Mesendoderm (in vitro differentiated cells): ENCODE data around the gene WDTC1.

Source experiments
- DNase-seq: peaks from one replicate; pipeline ENCODE4 v3.0.0; 2013
- H2AK5ac ChIP-seq: 2 replicates; pipeline ENCODE4 v1.6.1; 2013; ENCODE audit warnings: low read length, inconsistent platforms
- H2BK120ac ChIP-seq: 2 replicates; pipeline ENCODE4 v1.6.1; 2013; ENCODE audit warnings: low read depth, mild to moderate bottlenecking, low read length, moderate library complexity, mixed read lengths
- H2BK15ac ChIP-seq: replicated peaks from 2 replicates; pipeline ENCODE4 v1.6.1; 2013; ENCODE audit warnings: low read depth, mild to moderate bottlenecking, moderate library complexity
- H2BK5ac ChIP-seq: 2 replicates; pipeline ENCODE4 v1.6.1; 2013; ENCODE audit warnings: low read length, inconsistent platforms
- H3K18ac ChIP-seq: 2 replicates; pipeline ENCODE4 v1.6.1; 2013; ENCODE audit warnings: mild to moderate bottlenecking, low read length, mixed read lengths
- H3K23ac ChIP-seq: one replicate; pipeline ENCODE4 v1.6.1; 2013; ENCODE audit warnings: low read length
- H3K27ac ChIP-seq: 2 replicates; pipeline ENCODE4 v1.5.1; 2013; ENCODE audit warnings: low read depth, mild to moderate bottlenecking, inconsistent platforms, low read length, moderate library complexity
- H3K27me3 ChIP-seq: 2 replicates; pipeline ENCODE4 v1.6.1; 2013; ENCODE audit warnings: low read length, control low read depth, mild to moderate bottlenecking, inconsistent platforms; ENCODE audit not compliant: insufficient read depth, poor library complexity
- H3K36me3 ChIP-seq: 2 replicates; pipeline ENCODE4 v1.6.1; 2013; ENCODE audit warnings: low read length, inconsistent platforms; ENCODE audit not compliant: control insufficient read depth, insufficient read depth
- H3K4ac ChIP-seq: one replicate; pipeline ENCODE4 v1.6.1; 2013; ENCODE audit warnings: low read depth, mild to moderate bottlenecking, low read length, moderate library complexity
- H3K4me1 ChIP-seq: 2 replicates; pipeline ENCODE4 v1.6.1; 2013; ENCODE audit warnings: low read depth, low read length, inconsistent platforms; ENCODE audit not compliant: control insufficient read depth
- H3K4me2 ChIP-seq: 2 replicates; pipeline ENCODE4 v1.6.1; 2013; ENCODE audit warnings: low read length
- H3K4me3 ChIP-seq: 2 replicates; pipeline ENCODE4 v1.5.1; 2013; ENCODE audit warnings: mild to moderate bottlenecking, low read length
- H3K56ac ChIP-seq: one replicate; pipeline ENCODE4 v1.6.1; 2013; ENCODE audit warnings: low read length
- H3K79me1 ChIP-seq: 2 replicates; pipeline ENCODE4 v1.6.1; 2013; ENCODE audit warnings: low read length, inconsistent platforms
- H3K79me2 ChIP-seq: 2 replicates; pipeline ENCODE4 v1.6.1; 2013; ENCODE audit warnings: mild to moderate bottlenecking, low read length; ENCODE audit not compliant: control insufficient read depth, insufficient read depth
- H3K9ac ChIP-seq: 2 replicates; pipeline ENCODE4 v1.6.1; 2013; ENCODE audit warnings: low read length, inconsistent platforms
- H4K5ac ChIP-seq: one replicate; pipeline ENCODE4 v1.6.1; 2013; ENCODE audit warnings: low read length
- H4K8ac ChIP-seq: one replicate; pipeline ENCODE4 v1.6.1; 2013; ENCODE audit warnings: low read depth, mild to moderate bottlenecking, control low read depth, low read length, moderate library complexity
- WGBS: extraction: QIAGEN DNeasy Blood & Tissue Kit; methylation state at CpG from one replicate; pipeline ENCODE4 v1.1.7; 2013; ENCODE audit warnings: low lambda C conversion rate, missing lambda C conversion rate; ENCODE audit not compliant: insufficient coverage; ENCODE audit errors: extremely low coverage; 5-methylcytosine and 5-hydroxymethylcytosine counted together

The WDTC1 gene

DNA sequence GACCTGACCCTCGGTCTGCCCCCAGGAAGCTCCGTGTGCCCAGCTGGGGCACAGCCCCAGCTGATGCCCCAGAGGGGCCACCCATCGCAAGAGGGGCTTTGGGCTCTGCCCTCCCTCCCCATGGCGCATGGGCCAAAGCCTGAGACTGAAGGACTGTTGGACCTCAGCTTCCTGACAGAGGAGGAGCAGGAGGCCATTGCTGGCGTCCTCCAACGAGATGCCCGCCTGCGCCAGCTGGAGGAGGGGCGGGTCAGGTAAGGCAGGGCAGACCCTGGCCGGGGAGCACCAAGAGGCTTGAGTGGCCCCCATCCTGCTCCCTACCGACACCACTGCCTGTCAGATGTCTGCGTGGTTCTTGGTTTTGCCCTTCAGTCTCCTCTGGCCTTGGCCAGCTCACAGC lies 110.8 kb downstream of the WDTC1 start:
- Histone ChIP-seq H3K79me2 (no peaks in the 10 kb centered on the region), H2AK5ac (no peak overlapping the region), H3K4me3 (no peak overlapping the region), H3K56ac (no peak overlapping the region), H3K4me1 (peaks cover 3% of the 10 kb centered on the region), H4K8ac (no peak overlapping the region), H2BK5ac (no peak overlapping the region), H3K36me3 (no peaks in the 10 kb centered on the region), H4K5ac (no peak overlapping the region), H3K4me2 (no peak overlapping the region), H3K27me3 (no peaks in the 10 kb centered on the region), H3K23ac (no peak overlapping the region), H3K79me1 (peaks cover 2% of the 10 kb centered on the region), H2BK120ac (no peak overlapping the region), H2BK15ac (no peak overlapping the region), H3K9ac (no peak overlapping the region), H3K18ac (no peak overlapping the region), H3K27ac (no peak overlapping the region), H3K4ac (no peak overlapping the region)
- no CpG with 5 or more reads among the region's 12 CpGs for WGBS
- DNase-seq, result no peak

DNA sequence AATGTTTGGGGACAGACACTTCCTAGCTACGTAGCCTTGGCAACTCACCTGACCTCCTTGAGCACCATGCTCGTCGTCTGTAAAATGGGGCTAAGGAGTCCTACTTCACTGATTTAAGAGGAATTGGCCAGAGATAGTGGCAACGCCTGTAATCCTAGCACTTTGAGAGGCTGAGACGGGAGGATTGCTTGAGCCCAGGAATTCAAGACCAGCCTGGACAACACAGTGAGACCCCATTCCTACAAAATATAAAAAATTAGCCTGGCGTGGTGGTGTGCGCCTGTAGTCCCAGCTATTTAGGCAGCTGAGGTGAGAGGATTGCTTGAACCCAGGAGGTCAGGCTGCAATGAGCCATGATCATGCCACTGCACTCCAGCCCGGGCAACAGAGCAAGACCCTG lies 111.9 kb downstream of the WDTC1 start:
- no peak for DNase-seq
- H3K4me2 ChIP-seq, result no peak overlapping the region
- H3K23ac ChIP-seq, result no peak overlapping the region
- no peaks in the 10 kb centered on the region for H3K36me3 ChIP-seq
- H3K4me3 ChIP-seq, result no peak overlapping the region
- peaks cover 2% of the 10 kb centered on the region for H3K79me1 ChIP-seq
- H2AK5ac ChIP-seq, result no peak overlapping the region
- H2BK5ac ChIP-seq, result no peak overlapping the region
- no peak overlapping the region for H3K27ac ChIP-seq
- H3K9ac ChIP-seq, result no peak overlapping the region
- no peak overlapping the region for H2BK120ac ChIP-seq
- no peak overlapping the region for H4K5ac ChIP-seq
- no peak overlapping the region for H4K8ac ChIP-seq
- no peaks in the 10 kb centered on the region for H3K79me2 ChIP-seq
- H3K27me3 ChIP-seq, result no peaks in the 10 kb centered on the region
- peaks cover 3% of the 10 kb centered on the region for H3K4me1 ChIP-seq
- no peak overlapping the region for H3K18ac ChIP-seq
- no CpG with 5 or more reads among the region's 8 CpGs for WGBS
- no peak overlapping the region for H2BK15ac ChIP-seq
- H3K4ac ChIP-seq, result no peak overlapping the region
- H3K56ac ChIP-seq, result no peak overlapping the region

DNA sequence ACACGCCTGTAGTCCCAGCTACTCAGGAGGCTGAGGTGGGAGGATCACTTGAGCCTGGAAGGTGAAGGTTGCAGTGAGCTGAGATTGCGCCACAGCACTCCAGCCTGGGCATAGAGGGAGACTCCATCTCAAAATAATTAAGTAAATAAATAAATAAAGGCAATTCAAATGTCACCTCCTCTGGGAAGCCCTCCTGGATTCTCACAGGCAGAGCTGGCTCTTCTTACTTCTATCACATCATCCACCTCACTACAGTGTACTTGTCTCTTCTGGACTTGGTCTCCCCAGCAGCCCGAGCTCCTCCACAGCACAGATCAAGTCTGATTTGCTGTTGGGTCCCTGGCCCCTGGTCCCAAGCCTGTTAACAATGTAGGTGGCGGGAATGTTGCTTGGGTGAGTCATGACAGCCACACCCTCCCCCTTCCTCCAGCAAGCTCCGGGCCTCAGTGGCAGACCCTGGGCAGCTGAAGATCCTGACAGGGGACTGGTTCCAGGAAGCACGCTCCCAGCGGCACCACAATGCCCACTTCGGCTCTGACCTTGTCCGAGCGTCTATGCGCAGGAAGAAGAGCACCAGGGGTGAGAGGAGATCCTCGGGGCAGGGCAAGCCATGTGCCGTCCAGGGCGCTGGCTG lies 112.7 kb downstream of the WDTC1 start:
- Histone ChIP-seq H2BK15ac (no peak overlapping the region), H3K4me1 (peaks cover under 1% of the 10 kb centered on the region), H3K18ac (no peak overlapping the region), H3K79me1 (peaks cover 2% of the 10 kb centered on the region), H4K5ac (no peak overlapping the region), H3K56ac (peak overlapping the region; percentile 10), H3K36me3 (no peaks in the 10 kb centered on the region), H2BK120ac (no peak overlapping the region), H2BK5ac (no peak overlapping the region), H3K79me2 (no peaks in the 10 kb centered on the region), H3K9ac (no peak overlapping the region), H3K23ac (no peak overlapping the region), H4K8ac (no peak overlapping the region), H3K4me3 (no peak overlapping the region), H2AK5ac (no peak overlapping the region), H3K4me2 (no peak overlapping the region), H3K27me3 (no peaks in the 10 kb centered on the region), H3K4ac (no peak overlapping the region), H3K27ac (no peak overlapping the region)
- DNase-seq, result peak; percentile 68
- no CpG with 5 or more reads among the region's 14 CpGs for WGBS

- no peak overlapping the region for H4K8ac ChIP-seq
- H3K79me1 ChIP-seq, result peaks cover 2% of the 10 kb centered on the region
- H2AK5ac ChIP-seq, result no peak overlapping the region
- no CpG with 5 or more reads among the region's 51 CpGs for WGBS
- H3K4me3 ChIP-seq, result peak overlapping the region; percentile 45
- H3K4me1 ChIP-seq, result no peaks in the 10 kb centered on the region
- no peak overlapping the region for H3K23ac ChIP-seq
- H3K18ac ChIP-seq, result no peak overlapping the region
- no peak overlapping the region for H2BK15ac ChIP-seq
- H3K9ac ChIP-seq, result peak overlapping the region; percentile 78
- no peaks in the 10 kb centered on the region for H3K36me3 ChIP-seq
- DNase-seq, result peak; percentile 88
- peak overlapping the region; percentile 91 for H3K56ac ChIP-seq
- H4K5ac ChIP-seq, result no peak overlapping the region
- H3K79me2 ChIP-seq, result no peaks in the 10 kb centered on the region
- no peak overlapping the region for H2BK120ac ChIP-seq
- peak overlapping the region; percentile 73 for H3K4me2 ChIP-seq
- H2BK5ac ChIP-seq, result no peak overlapping the region
- no peak overlapping the region for H3K27ac ChIP-seq
- no peaks in the 10 kb centered on the region for H3K27me3 ChIP-seq
- no peak overlapping the region for H3K4ac ChIP-seq
Observed at GRCh38 chr1:27348861-27349783, 114.7 kb downstream of the WDTC1 start.

GRCh38 chr1:27349784-27350662 lies 115.6 kb downstream of the WDTC1 start:
- H3K9ac ChIP-seq, result peak overlapping the region; percentile 78
- no peak overlapping the region for H2BK5ac ChIP-seq
- no peak overlapping the region for H3K18ac ChIP-seq
- H3K4me1 ChIP-seq, result no peaks in the 10 kb centered on the region
- H3K56ac ChIP-seq, result peak overlapping the region; percentile 91
- no peaks in the 10 kb centered on the region for H3K79me2 ChIP-seq
- H3K4ac ChIP-seq, result peak overlapping the region; percentile 58
- peak overlapping the region; percentile 48 for H3K4me3 ChIP-seq
- H3K36me3 ChIP-seq, result no peaks in the 10 kb centered on the region
- H2BK15ac ChIP-seq, result no peak overlapping the region
- H2AK5ac ChIP-seq, result no peak overlapping the region
- no peak overlapping the region for H3K27ac ChIP-seq
- WGBS, result no CpG with 5 or more reads among the region's 84 CpGs
- H3K23ac ChIP-seq, result peak overlapping the region; percentile 48
- peak; percentile 91 for DNase-seq
- H2BK120ac ChIP-seq, result no peak overlapping the region
- no peak overlapping the region for H4K5ac ChIP-seq
- no peaks in the 10 kb centered on the region for H3K27me3 ChIP-seq
- peaks cover 2% of the 10 kb centered on the region for H3K79me1 ChIP-seq
- peak overlapping the region; percentile 73 for H3K4me2 ChIP-seq
- no peak overlapping the region for H4K8ac ChIP-seq
